ENCODE results near the gene KRTAP29-1.

GRCh38 chr17:41298458-41299135 lies 4.1 kb downstream of the KRTAP29-1 start:
- TF ChIP-seq, protein P1, sequence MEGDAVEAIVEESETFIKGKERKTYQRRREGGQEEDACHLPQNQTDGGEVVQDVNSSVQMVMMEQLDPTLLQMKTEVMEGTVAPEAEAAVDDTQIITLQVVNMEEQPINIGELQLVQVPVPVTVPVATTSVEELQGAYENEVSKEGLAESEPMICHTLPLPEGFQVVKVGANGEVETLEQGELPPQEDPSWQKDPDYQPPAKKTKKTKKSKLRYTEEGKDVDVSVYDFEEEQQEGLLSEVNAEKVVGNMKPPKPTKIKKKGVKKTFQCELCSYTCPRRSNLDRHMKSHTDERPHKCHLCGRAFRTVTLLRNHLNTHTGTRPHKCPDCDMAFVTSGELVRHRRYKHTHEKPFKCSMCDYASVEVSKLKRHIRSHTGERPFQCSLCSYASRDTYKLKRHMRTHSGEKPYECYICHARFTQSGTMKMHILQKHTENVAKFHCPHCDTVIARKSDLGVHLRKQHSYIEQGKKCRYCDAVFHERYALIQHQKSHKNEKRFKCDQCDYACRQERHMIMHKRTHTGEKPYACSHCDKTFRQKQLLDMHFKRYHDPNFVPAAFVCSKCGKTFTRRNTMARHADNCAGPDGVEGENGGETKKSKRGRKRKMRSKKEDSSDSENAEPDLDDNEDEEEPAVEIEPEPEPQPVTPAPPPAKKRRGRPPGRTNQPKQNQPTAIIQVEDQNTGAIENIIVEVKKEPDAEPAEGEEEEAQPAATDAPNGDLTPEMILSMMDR (IDR thresholded peaks at IDR 0.05): no peak
- TF ChIP-seq POLR2AphosphoS5 (IDR thresholded peaks at IDR 0.05): no peak
